Gastroesophageal sphincter (tissue), 4 donors: ENCODE data around the gene SORBS1. TPM values are rescaled to one million over a fixed set of nuclear protein-coding genes. Genes with fewer than 3 reads are reported as not detected.

Experiments
- ATAC-seq: fragments of 150-250 bp; one replicate; pipeline ENCODE4 v1.9.1; 2016; ENCODE audit warnings: mild to moderate bottlenecking, moderate library complexity
- H3K27ac ChIP-seq, 4 donors: fragments of 200-600 bp; sonication (generic) in 3 of 4; 1 replicate in 3 of 4; 2 replicates in 1 of 4; pipeline ENCODE4 v1.5.1; 2016 to 2019
- H3K27me3 ChIP-seq: fragments of 200-600 bp; sonication (generic); one replicate; pipeline ENCODE4 v1.5.1; 2019
- H3K36me3 ChIP-seq, 2 donors: fragments of 200-600 bp; sonication (generic); one replicate each; pipeline ENCODE4 v1.5.1; 2019; ENCODE audit warnings: control low read depth in 1 of 2
- H3K4me1 ChIP-seq, 3 donors: fragments of 200-600 bp; sonication (generic); 1 replicate in 2 of 3; 2 replicates in 1 of 3; pipeline ENCODE4 v1.5.1; 2016 to 2019; ENCODE audit warnings: control low read depth in 2 of 3
- H3K4me3 ChIP-seq, 2 donors: fragments of 200-600 bp; sonication (generic); one replicate each; pipeline ENCODE4 v1.5.1; 2019; ENCODE audit warnings: mild to moderate bottlenecking in 1 of 2, moderate library complexity in 1 of 2
- H3K9me3 ChIP-seq, 3 donors: fragments of 200-600 bp; sonication (generic); one replicate each; pipeline ENCODE4 v1.5.1; 2017 to 2019; ENCODE audit warnings: control low read depth in 2 of 3
- CTCF ChIP-seq, 4 experiments: fragments of 200-600 bp in 2 of 4; fragments of 450-650 bp in 2 of 4; sonication (generic) in 1 of 4; IDR thresholded peaks; one replicate each; pipeline ENCODE4 v1.5.1; 2017 to 2019; ENCODE audit warnings: antibody characterized with exemption in 4 of 4, mild to moderate bottlenecking in 2 of 4, moderate library complexity in 2 of 4
- EP300 ChIP-seq: sonication (generic); formaldehyde crosslinking; IDR thresholded peaks from one replicate; pipeline ENCODE4 v1.6.1; 2017; ENCODE audit warnings: antibody characterized with exemption, mild to moderate bottlenecking
- POLR2A ChIP-seq, 2 donors: fragments of 450-650 bp; IDR thresholded peaks; one replicate each; pipeline ENCODE4 v1.6.1; 2017; ENCODE audit warnings: antibody characterized with exemption in 2 of 2, mild to moderate bottlenecking in 2 of 2, moderate library complexity in 1 of 2
- POLR2AphosphoS5 ChIP-seq: sonication (generic); formaldehyde crosslinking; IDR thresholded peaks from one replicate; pipeline ENCODE4 v1.6.1; 2017; ENCODE audit warnings: antibody characterized with exemption
- WGBS, 2 donors: methylation state at CpG; one replicate each; pipeline ENCODE4 v1.1.5; 2018; ENCODE audit warnings: low coverage in 1 of 2; 5-methylcytosine and 5-hydroxymethylcytosine counted together
- total RNA-seq, 4 donors: library from RNA; depleted of rRNA; stranded (reverse); fragments of >200 nt; gene quantifications; one replicate each; pipeline ENCODE4 v1.1.0, GENCODE V29; 2016

The SORBS1 gene
- total RNA-seq, 4 donors from 2014 or later, result 1,866 to 2,220 (median 1,948) TPM

- no peak overlapping the region for H3K27ac ChIP-seq
- ATAC-seq, result no peak
Measured at GRCh38 chr10:95305606-95306317, 255.4 kb downstream of the SORBS1 start.

GRCh38 chr10:95304976-95305375, 256.2 kb downstream of the SORBS1 start:
- H3K4me3 ChIP-seq, result no peak overlapping the region
- 82 to 87% methylated on average over 2 of the region's 2 CpGs for WGBS, 2 donors
- no peak for ATAC-seq
- TF ChIP-seq POLR2AphosphoS5, result no peak
- TF ChIP-seq POLR2A (IDR thresholded peaks at IDR 0.05), result no peak
- TF ChIP-seq CTCF (IDR thresholded peaks at IDR 0.05), result no peak
- no peak for TF ChIP-seq EP300
- no peak overlapping the region for H3K27ac ChIP-seq
- no peaks in the 10 kb centered on the region for H3K9me3 ChIP-seq
- H3K4me1 ChIP-seq, result peaks cover 0 to 21% (median 4%) of the 10 kb centered on the region in 3 donors
- H3K36me3 ChIP-seq, result no peaks in the 10 kb centered on the region
- no peaks in the 10 kb centered on the region for H3K27me3 ChIP-seq

More at GRCh38 chr10:95305606-95306317, 255.4 kb downstream of the SORBS1 start:
- TF ChIP-seq CTCF (IDR thresholded peaks at IDR 0.05), result no peak
- no peak for TF ChIP-seq POLR2AphosphoS5
- no peak for TF ChIP-seq EP300
- no peak for TF ChIP-seq POLR2A (IDR thresholded peaks at IDR 0.05)
- WGBS, 2 donors, result 43 to 76% methylated on average over 8 to 9 of the region's 10 CpGs
- no peaks in the 10 kb centered on the region for H3K36me3 ChIP-seq
- H3K4me3 ChIP-seq, result no peak overlapping the region
- peaks cover 0 to 29% (median 4%) of the 10 kb centered on the region in 3 donors for H3K4me1 ChIP-seq
- H3K27me3 ChIP-seq, result no peaks in the 10 kb centered on the region
- H3K9me3 ChIP-seq, result no peaks in the 10 kb centered on the region

- no peak overlapping the region for H3K4me3 ChIP-seq
- no peak overlapping the region for H3K27ac ChIP-seq
- no peaks in the 10 kb centered on the region for H3K27me3 ChIP-seq
- WGBS, 2 donors, result 82 to 84% methylated on average over 4 of the region's 4 CpGs
- no peaks in the 10 kb centered on the region for H3K36me3 ChIP-seq
- TF ChIP-seq POLR2A (IDR thresholded peaks at IDR 0.05), result no peak
- TF ChIP-seq CTCF (IDR thresholded peaks at IDR 0.05), result no peak
- no peak for TF ChIP-seq POLR2AphosphoS5
- no peak for TF ChIP-seq EP300
- H3K4me1 ChIP-seq, result peaks cover 0 to 16% (median 4%) of the 10 kb centered on the region in 3 donors
- H3K9me3 ChIP-seq, result no peaks in the 10 kb centered on the region
- ATAC-seq, result no peak
Measured at GRCh38 chr10:95304463-95304862, 256.7 kb downstream of the SORBS1 start.

- Histone ChIP-seq H3K27me3 (no peaks in the 10 kb centered on the region), H3K36me3 (no peaks in the 10 kb centered on the region), H3K4me1 (peaks cover 0 to 10% (median under 1%) of the 10 kb centered on the region in 3 donors), H3K9me3 (no peaks in the 10 kb centered on the region), H3K4me3 (no peak overlapping the region), H3K27ac (no peak overlapping the region)
- no peak for TF ChIP-seq CTCF (IDR thresholded peaks at IDR 0.05)
- no peak for TF ChIP-seq POLR2AphosphoS5
- TF ChIP-seq EP300, result no peak
- no peak for TF ChIP-seq POLR2A (IDR thresholded peaks at IDR 0.05)
- ATAC-seq, result no peak
- 100% methylated on average over 1 of the region's 1 CpG for WGBS, 2 donors
Measured at GRCh38 chr10:95303950-95304349, 257.2 kb downstream of the SORBS1 start.

GRCh38 chr10:95303535-95303934, 257.6 kb downstream of the SORBS1 start:
- WGBS, 2 donors, result 76 to 77% methylated on average over 7 to 8 of the region's 8 CpGs
- Histone ChIP-seq H3K27ac (no peak overlapping the region), H3K9me3 (no peaks in the 10 kb centered on the region), H3K36me3 (no peaks in the 10 kb centered on the region), H3K4me1 (peaks cover 0 to 6% (median 0%) of the 10 kb centered on the region in 3 donors), H3K4me3 (no peak overlapping the region), H3K27me3 (no peaks in the 10 kb centered on the region)
- TF ChIP-seq CTCF (IDR thresholded peaks at IDR 0.05) (no peak), POLR2AphosphoS5 (no peak), POLR2A (IDR thresholded peaks at IDR 0.05) (no peak), EP300 (no peak)
- ATAC-seq, result no peak
